PC-3 (cell line): ENCODE measurements around the gene SLC7A4. TPM values are rescaled to one million over a fixed set of nuclear protein-coding genes. Genes with fewer than 3 reads are reported as not detected.

Experiments
- ATAC-seq: fragments of 200-7000 bp; cut with Tn5 transposase; 2 replicates; pipeline ENCODE4 v1.9.1; 2020; ENCODE audit warnings: mild to moderate bottlenecking, moderate library complexity
- BruUV-seq: library from RNA; stranded (reverse); fragments of 400-500 nt; replicated peaks from 2 replicates; lab custom pipeline; 2021; lab: Mats Ljungman, UMichigan
- CTCF ChIA-PET: fragments of 300-600 bp; sonication (Branson Sonifier 250); formaldehyde crosslinking; loops from one replicate; lab custom pipeline; 2022; ENCODE audit warnings: antibody characterized with exemption; lab: Charles Lee
- POLR2A ChIA-PET: fragments of 300-600 bp; sonication (Branson Sonifier 250); formaldehyde crosslinking; loops from one replicate; lab custom pipeline; 2022; ENCODE audit warnings: antibody characterized with exemption; ENCODE audit not compliant: unreplicated experiment; lab: Charles Lee
- DNase-seq: peaks from one replicate; pipeline ENCODE4 v3.0.0-alpha.2; 2015
- H2AFZ ChIP-seq: fragments of 300-600 bp; sonication (generic); 2 replicates; pipeline ENCODE4 v1.6.0; 2016; ENCODE audit warnings: antibody characterized with exemption, low read length
- H3F3A ChIP-seq: fragments of 300-600 bp; sonication (generic); one replicate; pipeline ENCODE4 v1.6.0; 2017; ENCODE audit warnings: antibody characterized with exemption, low read length, control low read depth, mild to moderate bottlenecking; ENCODE audit not compliant: unreplicated experiment
- H3K27ac ChIP-seq: fragments of 300-600 bp; sonication (generic); 2 replicates; pipeline ENCODE4 v1.5.1; 2016; ENCODE audit warnings: mild to moderate bottlenecking, low read length
- H3K27me3 ChIP-seq: fragments of 300-600 bp; sonication (generic); 2 replicates; pipeline ENCODE4 v1.6.1; 2016; ENCODE audit warnings: low read length, mixed read lengths
- H3K36me3 ChIP-seq: fragments of 300-600 bp; sonication (generic); 2 replicates; pipeline ENCODE4 v1.6.1; 2016; ENCODE audit warnings: low read depth, mixed run types, low read length, mixed read lengths
- H3K4me1 ChIP-seq: fragments of 300-600 bp; sonication (generic); 2 replicates; pipeline ENCODE4 v1.5.1; 2016; ENCODE audit warnings: low read length; ENCODE audit not compliant: insufficient read depth
- H3K4me2 ChIP-seq: fragments of 300-600 bp; sonication (generic); 2 replicates; pipeline ENCODE4 v1.6.0; 2016; ENCODE audit warnings: low read length
- H3K4me3 ChIP-seq: fragments of 300-600 bp; sonication (generic); 2 replicates; pipeline ENCODE4 v1.5.1; 2016; ENCODE audit warnings: mild to moderate bottlenecking, low read length, mixed read lengths
- H3K79me2 ChIP-seq: fragments of 300-600 bp; sonication (generic); 2 replicates; pipeline ENCODE4 v1.6.1; 2017; ENCODE audit warnings: low read length, mixed read lengths
- H3K9ac ChIP-seq: fragments of 300-600 bp; sonication (generic); 2 replicates; pipeline ENCODE4 v1.6.0; 2016; ENCODE audit warnings: mild to moderate bottlenecking, low read length
- H3K9me2 ChIP-seq: fragments of 300-600 bp; sonication (generic); replicated peaks from 2 replicates; pipeline ENCODE4 v1.6.1; 2016; ENCODE audit warnings: mixed run types, low read length, mixed read lengths
- H3K9me3 ChIP-seq: fragments of 300-600 bp; sonication (generic); 2 replicates; pipeline ENCODE4 v1.6.1; 2016; ENCODE audit warnings: low read length, mixed read lengths
- H4K20me1 ChIP-seq: fragments of 300-600 bp; sonication (generic); 2 replicates; pipeline ENCODE4 v1.6.1; 2016; ENCODE audit warnings: low read length, mixed read lengths
- CTCF ChIP-seq: fragments of 300-600 bp; sonication (generic); conservative IDR thresholded peaks from 2 replicates; pipeline ENCODE4 v1.5.1; 2017; ENCODE audit warnings: antibody characterized with exemption, low read depth, mild to moderate bottlenecking, low read length
- EZH2 ChIP-seq: fragments of 300-600 bp; sonication (generic); IDR thresholded peaks from one replicate; pipeline ENCODE4 v1.6.1; 2017; ENCODE audit warnings: antibody characterized with exemption, mild to moderate bottlenecking, low read length; ENCODE audit not compliant: unreplicated experiment
- EZH2phosphoT487 ChIP-seq: fragments of 300-600 bp; sonication (generic); IDR thresholded peaks from 2 replicates; pipeline ENCODE4 v1.6.1; 2018; ENCODE audit warnings: mild to moderate bottlenecking, antibody characterized with exemption, low read length, borderline replicate concordance
- intact Hi-C: fragments of 100-400 bp; cut with micrococcal nuclease; formaldehyde crosslinking; loops from 2 replicates; pipeline ENCODE4 v1.9.0; 2023
- total RNA-seq: library from RNA; depleted of rRNA; stranded (reverse); fragments of >200 nt; gene quantifications from 2 replicates; pipeline ENCODE4 v1.2.3, GENCODE V29; 2014

The SLC7A4 gene
- total RNA-seq, 1 experiment from 2014 or later, result not detected

GRCh38 chr22:20983081-20983771 lies 49.1 kb downstream of the SLC7A4 start:
- ChIA-PET POLR2A (no interaction called here), CTCF (no interaction called here)
- no peak for TF ChIP-seq EZH2
- TF ChIP-seq CTCF, result no peak
- no peak for TF ChIP-seq EZH2phosphoT487
- Histone ChIP-seq H3K9me3 (no peaks in the 10 kb centered on the region), H3K4me2 (peak overlapping the region; percentile 99), H3K9ac (peak overlapping the region; percentile 88; the same call in 1 of the 2 replicates), H3K79me2 (peaks cover 16% of the 10 kb centered on the region), H4K20me1 (no peaks in the 10 kb centered on the region), H3K4me3 (peak overlapping the region; percentile 80), H3K9me2 (no peaks in the 10 kb centered on the region), H3K27me3 (no peaks in the 10 kb centered on the region), H2AFZ (peak overlapping the region; percentile 89; the same call in 1 of the 2 replicates), H3K4me1 (peaks cover 13% of the 10 kb centered on the region), H3F3A (no peaks in the 10 kb centered on the region), H3K27ac (no peak overlapping the region), H3K36me3 (no peaks in the 10 kb centered on the region; the same call in 1 of the 2 replicates)
- DNase-seq (no peak), ATAC-seq (no peak)
- BruUV-seq, result no TSS peak
- intact Hi-C loops, result no loop called here

GRCh38 chr22:20982563-20982882 lies 49.8 kb downstream of the SLC7A4 start:
- BruUV-seq, result no TSS peak

More at GRCh38 chr22:20982563-20982882, 49.8 kb downstream of the SLC7A4 start:
- H3K27me3 ChIP-seq, result no peaks in the 10 kb centered on the region
- H3K36me3 ChIP-seq, result no peaks in the 10 kb centered on the region; the same call in 1 of the 2 replicates
- ChIA-PET POLR2A (interaction anchor here (0.6 kb wide), 1 partner anchor 32 kb away, joined by 6 read pairs; no protein-coding TSS in a partner anchor), CTCF (interaction anchor here (0.6 kb wide), 2 partner anchors 97 to 278 kb away, joined by 4 read pairs; no protein-coding TSS in a partner anchor)
- H3F3A ChIP-seq, result no peaks in the 10 kb centered on the region
- H3K4me2 ChIP-seq, result peak overlapping the region; percentile 99
- no peaks in the 10 kb centered on the region for H3K9me3 ChIP-seq
- DNase-seq, result no peak
- H3K9ac ChIP-seq, result peak overlapping the region; percentile 88
- H3K4me1 ChIP-seq, result peaks cover 13% of the 10 kb centered on the region
- peak overlapping the region; percentile 80 for H3K4me3 ChIP-seq
- H3K9me2 ChIP-seq, result no peaks in the 10 kb centered on the region
- peak overlapping the region; percentile 89 for H2AFZ ChIP-seq
- peak; percentile 49 for ATAC-seq
- TF ChIP-seq EZH2 (no peak), EZH2phosphoT487 (no peak), CTCF (no peak)
- H3K79me2 ChIP-seq, result peaks cover 16% of the 10 kb centered on the region
- H4K20me1 ChIP-seq, result no peaks in the 10 kb centered on the region
- no peak overlapping the region for H3K27ac ChIP-seq
- intact Hi-C loops, result loop anchor here (1.0 kb wide), 1 partner anchor 97 kb away; no protein-coding TSS in a partner anchor
